ENCODE data around the gene CYBA. TPM values are rescaled to one million over a fixed set of nuclear protein-coding genes. Genes with fewer than 3 reads are reported as not detected.

Gene CYBA
- polyA plus RNA-seq, 2 donors, result 58.5 to 67.8 TPM

- peaks cover 22 to 46% of the 10 kb centered on the region in 2 donors for H3K36me3 ChIP-seq (ENCODE audit: control insufficient read depth in 2 of 2, insufficient read depth in 2 of 2, low read length in 1 of 2)
- H3K9me3 ChIP-seq (ENCODE audit: control insufficient read depth in 2 of 2, insufficient read depth in 1 of 2, low read depth in 1 of 2, low read length in 1 of 2), result peaks cover 0 to 2% of the 10 kb centered on the region in 2 donors
- H3K4me1 ChIP-seq (ENCODE audit: control insufficient read depth in 2 of 2, insufficient read depth in 2 of 2, low read length in 1 of 2), result peaks cover 0 to 5% of the 10 kb centered on the region in 2 donors
- no peaks in the 10 kb centered on the region for H3K27me3 ChIP-seq (ENCODE audit: control insufficient read depth in 1 of 2, insufficient read depth in 2 of 2, low read length in 2 of 2)
- H3K27ac ChIP-seq (ENCODE audit: low read depth in 2 of 2, low read length in 1 of 2), result peak overlapping the region in 1 of 2 donors; percentile 65
- H3K4me3 ChIP-seq (ENCODE audit: low read depth in 1 of 2, low read length in 2 of 2), result no peak overlapping the region
- 93 to 94% methylated on average over 19 of the region's 19 CpGs for WGBS, 2 donors
Observed at GRCh38 chr16:88618956-88619667, 31.7 kb downstream of the CYBA start.

GRCh38 chr16:88618182-88618955 lies 32.5 kb downstream of the CYBA start:
- H3K27me3 ChIP-seq (ENCODE audit: control insufficient read depth in 1 of 2, insufficient read depth in 2 of 2, low read length in 2 of 2), result no peaks in the 10 kb centered on the region
- peaks cover 17 to 40% of the 10 kb centered on the region in 2 donors for H3K36me3 ChIP-seq (ENCODE audit: control insufficient read depth in 2 of 2, insufficient read depth in 2 of 2, low read length in 1 of 2)
- WGBS, 2 donors, result 73 to 85% methylated on average over 20 of the region's 20 CpGs
- H3K4me3 ChIP-seq (ENCODE audit: low read depth in 1 of 2, low read length in 2 of 2), result no peak overlapping the region
- H3K9me3 ChIP-seq (ENCODE audit: control insufficient read depth in 2 of 2, insufficient read depth in 1 of 2, low read depth in 1 of 2, low read length in 1 of 2), result peaks cover 0 to 2% of the 10 kb centered on the region in 2 donors
- no peak overlapping the region for H3K27ac ChIP-seq (ENCODE audit: low read depth in 2 of 2, low read length in 1 of 2)
- peaks cover 0 to 5% of the 10 kb centered on the region in 2 donors for H3K4me1 ChIP-seq (ENCODE audit: control insufficient read depth in 2 of 2, insufficient read depth in 2 of 2, low read length in 1 of 2)

- H3K4me1 ChIP-seq (ENCODE audit: control insufficient read depth in 2 of 2, insufficient read depth in 2 of 2, low read length in 1 of 2), result peaks cover 0 to 5% of the 10 kb centered on the region in 2 donors
- H3K4me3 ChIP-seq (ENCODE audit: low read depth in 1 of 2, low read length in 2 of 2), result no peak overlapping the region
- 85 to 91% methylated on average over 20 of the region's 20 CpGs for WGBS, 2 donors
- H3K27me3 ChIP-seq (ENCODE audit: control insufficient read depth in 1 of 2, insufficient read depth in 2 of 2, low read length in 2 of 2), result no peaks in the 10 kb centered on the region
- no peaks in the 10 kb centered on the region for H3K9me3 ChIP-seq (ENCODE audit: control insufficient read depth in 2 of 2, insufficient read depth in 1 of 2, low read depth in 1 of 2, low read length in 1 of 2)
- H3K27ac ChIP-seq (ENCODE audit: low read depth in 2 of 2, low read length in 1 of 2), result no peak overlapping the region
- H3K36me3 ChIP-seq (ENCODE audit: control insufficient read depth in 2 of 2, insufficient read depth in 2 of 2, low read length in 1 of 2), result peaks cover 10 to 31% of the 10 kb centered on the region in 2 donors
Observed at GRCh38 chr16:88617268-88618031, 33.4 kb downstream of the CYBA start.

GRCh38 chr16:88616736-88617135 lies 34.1 kb downstream of the CYBA start:
- Histone ChIP-seq H3K36me3 (ENCODE audit: control insufficient read depth in 2 of 2, insufficient read depth in 2 of 2, low read length in 1 of 2) (peaks cover 10 to 30% of the 10 kb centered on the region in 2 donors), H3K27me3 (ENCODE audit: control insufficient read depth in 1 of 2, insufficient read depth in 2 of 2, low read length in 2 of 2) (no peaks in the 10 kb centered on the region), H3K4me1 (ENCODE audit: control insufficient read depth in 2 of 2, insufficient read depth in 2 of 2, low read length in 1 of 2) (peaks cover 0 to 5% of the 10 kb centered on the region in 2 donors), H3K27ac (ENCODE audit: low read depth in 2 of 2, low read length in 1 of 2) (no peak overlapping the region), H3K4me3 (ENCODE audit: low read depth in 1 of 2, low read length in 2 of 2) (no peak overlapping the region), H3K9me3 (ENCODE audit: control insufficient read depth in 2 of 2, insufficient read depth in 1 of 2, low read depth in 1 of 2, low read length in 1 of 2) (no peaks in the 10 kb centered on the region)
- 76 to 87% methylated on average over 12 of the region's 12 CpGs for WGBS, 2 donors

GRCh38 chr16:88616320-88616719 lies 34.5 kb downstream of the CYBA start:
- H3K27ac ChIP-seq (ENCODE audit: low read depth in 2 of 2, low read length in 1 of 2), result peak overlapping the region in 1 of 2 donors; percentile 11
- no peaks in the 10 kb centered on the region for H3K9me3 ChIP-seq (ENCODE audit: control insufficient read depth in 2 of 2, insufficient read depth in 1 of 2, low read depth in 1 of 2, low read length in 1 of 2)
- WGBS, 2 donors, result 35 to 51% methylated on average over 13 of the region's 13 CpGs
- no peaks in the 10 kb centered on the region for H3K27me3 ChIP-seq (ENCODE audit: control insufficient read depth in 1 of 2, insufficient read depth in 2 of 2, low read length in 2 of 2)
- peaks cover 0 to 5% of the 10 kb centered on the region in 2 donors for H3K4me1 ChIP-seq (ENCODE audit: control insufficient read depth in 2 of 2, insufficient read depth in 2 of 2, low read length in 1 of 2)
- H3K4me3 ChIP-seq (ENCODE audit: low read depth in 1 of 2, low read length in 2 of 2), result no peak overlapping the region
- H3K36me3 ChIP-seq (ENCODE audit: control insufficient read depth in 2 of 2, insufficient read depth in 2 of 2, low read length in 1 of 2), result peaks cover 13 to 34% of the 10 kb centered on the region in 2 donors

GRCh38 chr16:88614818-88615580 lies 35.9 kb downstream of the CYBA start:
- 84 to 91% methylated on average over 19 of the region's 19 CpGs for WGBS, 2 donors
- no peaks in the 10 kb centered on the region for H3K9me3 ChIP-seq (ENCODE audit: control insufficient read depth in 2 of 2, insufficient read depth in 1 of 2, low read depth in 1 of 2, low read length in 1 of 2)
- H3K4me3 ChIP-seq (ENCODE audit: low read depth in 1 of 2, low read length in 2 of 2), result no peak overlapping the region
- no peak overlapping the region for H3K27ac ChIP-seq (ENCODE audit: low read depth in 2 of 2, low read length in 1 of 2)
- H3K36me3 ChIP-seq (ENCODE audit: control insufficient read depth in 2 of 2, insufficient read depth in 2 of 2, low read length in 1 of 2), result peaks cover 21 to 44% of the 10 kb centered on the region in 2 donors
- H3K4me1 ChIP-seq (ENCODE audit: control insufficient read depth in 2 of 2, insufficient read depth in 2 of 2, low read length in 1 of 2), result peaks cover 0 to 5% of the 10 kb centered on the region in 2 donors
- no peaks in the 10 kb centered on the region for H3K27me3 ChIP-seq (ENCODE audit: control insufficient read depth in 1 of 2, insufficient read depth in 2 of 2, low read length in 2 of 2)

GRCh38 chr16:88613911-88614817 lies 36.7 kb downstream of the CYBA start:
- no peaks in the 10 kb centered on the region for H3K27me3 ChIP-seq (ENCODE audit: control insufficient read depth in 1 of 2, insufficient read depth in 2 of 2, low read length in 2 of 2)
- peaks cover 24 to 40% of the 10 kb centered on the region in 2 donors for H3K36me3 ChIP-seq (ENCODE audit: control insufficient read depth in 2 of 2, insufficient read depth in 2 of 2, low read length in 1 of 2)
- WGBS, 2 donors, result 80 to 83% methylated on average over 19 of the region's 19 CpGs
- H3K27ac ChIP-seq (ENCODE audit: low read depth in 2 of 2, low read length in 1 of 2), result no peak overlapping the region
- H3K9me3 ChIP-seq (ENCODE audit: control insufficient read depth in 2 of 2, insufficient read depth in 1 of 2, low read depth in 1 of 2, low read length in 1 of 2), result no peaks in the 10 kb centered on the region
- H3K4me3 ChIP-seq (ENCODE audit: low read depth in 1 of 2, low read length in 2 of 2), result no peak overlapping the region
- peaks cover 0 to 5% of the 10 kb centered on the region in 2 donors for H3K4me1 ChIP-seq (ENCODE audit: control insufficient read depth in 2 of 2, insufficient read depth in 2 of 2, low read length in 1 of 2)

GRCh38 chr16:88613293-88613692 lies 37.6 kb downstream of the CYBA start:
- Histone ChIP-seq H3K4me3 (ENCODE audit: low read depth in 1 of 2, low read length in 2 of 2) (no peak overlapping the region), H3K36me3 (ENCODE audit: control insufficient read depth in 2 of 2, insufficient read depth in 2 of 2, low read length in 1 of 2) (peaks cover 24 to 37% of the 10 kb centered on the region in 2 donors), H3K27ac (ENCODE audit: low read depth in 2 of 2, low read length in 1 of 2) (no peak overlapping the region), H3K9me3 (ENCODE audit: control insufficient read depth in 2 of 2, insufficient read depth in 1 of 2, low read depth in 1 of 2, low read length in 1 of 2) (no peaks in the 10 kb centered on the region), H3K27me3 (ENCODE audit: control insufficient read depth in 1 of 2, insufficient read depth in 2 of 2, low read length in 2 of 2) (no peaks in the 10 kb centered on the region), H3K4me1 (ENCODE audit: control insufficient read depth in 2 of 2, insufficient read depth in 2 of 2, low read length in 1 of 2) (peaks cover 0 to 5% of the 10 kb centered on the region in 2 donors)
- whole genome bisulfite sequencing, 2 donors, result 85 to 88% methylated on average over 10 of the region's 10 CpGs

Data from esophagus (tissue), 2 donors.